ENCODE data around the gene PLEKHA7.
"Not testable (repeated sequence)": the region's sequence is repeated elsewhere in the genome, so short reads cannot be mapped to it uniquely, and the experiment has no call there.

The PLEKHA7 gene

DNA sequence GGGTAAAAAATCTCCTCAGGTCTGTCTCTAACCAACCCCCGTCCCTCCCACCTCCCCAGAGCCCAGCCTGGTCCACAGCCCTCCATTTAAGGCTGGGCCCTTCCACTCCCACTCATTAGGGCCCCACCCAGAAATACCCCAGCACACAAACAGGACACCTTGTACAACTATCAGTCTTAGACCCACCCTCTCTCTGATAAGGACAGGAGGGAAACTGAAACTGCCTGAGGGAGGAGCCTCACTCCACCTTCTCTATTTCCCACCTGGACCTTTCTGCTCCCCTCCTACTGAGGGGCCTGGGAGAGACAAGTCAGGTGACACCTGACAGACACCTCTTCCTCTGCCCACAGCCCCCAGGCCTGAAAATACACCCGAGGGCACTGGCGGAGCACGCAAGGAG, 90.2 kb downstream of the PLEKHA7 start:
- TF ChIP-seq, protein P1, sequence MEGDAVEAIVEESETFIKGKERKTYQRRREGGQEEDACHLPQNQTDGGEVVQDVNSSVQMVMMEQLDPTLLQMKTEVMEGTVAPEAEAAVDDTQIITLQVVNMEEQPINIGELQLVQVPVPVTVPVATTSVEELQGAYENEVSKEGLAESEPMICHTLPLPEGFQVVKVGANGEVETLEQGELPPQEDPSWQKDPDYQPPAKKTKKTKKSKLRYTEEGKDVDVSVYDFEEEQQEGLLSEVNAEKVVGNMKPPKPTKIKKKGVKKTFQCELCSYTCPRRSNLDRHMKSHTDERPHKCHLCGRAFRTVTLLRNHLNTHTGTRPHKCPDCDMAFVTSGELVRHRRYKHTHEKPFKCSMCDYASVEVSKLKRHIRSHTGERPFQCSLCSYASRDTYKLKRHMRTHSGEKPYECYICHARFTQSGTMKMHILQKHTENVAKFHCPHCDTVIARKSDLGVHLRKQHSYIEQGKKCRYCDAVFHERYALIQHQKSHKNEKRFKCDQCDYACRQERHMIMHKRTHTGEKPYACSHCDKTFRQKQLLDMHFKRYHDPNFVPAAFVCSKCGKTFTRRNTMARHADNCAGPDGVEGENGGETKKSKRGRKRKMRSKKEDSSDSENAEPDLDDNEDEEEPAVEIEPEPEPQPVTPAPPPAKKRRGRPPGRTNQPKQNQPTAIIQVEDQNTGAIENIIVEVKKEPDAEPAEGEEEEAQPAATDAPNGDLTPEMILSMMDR (conservative IDR thresholded peaks at IDR 0.05; ENCODE audit: low read depth, low read length), result no peak
- no peak overlapping the region for H3K4me3 ChIP-seq (ENCODE audit: low read depth, low read length)
- DNase-seq (ENCODE audit: low read depth), result no peak

DNA sequence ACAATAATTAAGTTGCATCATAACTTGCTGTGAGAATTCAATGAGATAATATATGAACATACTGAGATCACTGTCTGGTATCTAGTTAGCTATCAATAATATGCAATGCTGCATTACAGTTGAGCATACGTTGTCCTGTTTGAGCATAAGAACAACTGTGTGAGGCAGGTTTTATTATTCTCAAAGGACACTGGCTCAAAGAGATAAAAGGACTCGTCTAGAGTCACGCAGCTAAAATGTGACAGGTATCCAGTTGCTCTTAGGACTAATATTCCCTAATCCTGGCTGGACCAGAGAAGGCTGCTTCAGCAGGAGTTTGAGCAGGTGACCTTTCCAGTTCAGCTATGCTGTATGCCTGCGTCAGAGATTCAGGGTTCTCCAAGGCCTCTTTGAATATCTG, 92.5 kb downstream of the PLEKHA7 start:
- DNase-seq (ENCODE audit: low read depth), result no peak
- no peak overlapping the region for H3K4me3 ChIP-seq (ENCODE audit: low read depth, low read length)
- TF ChIP-seq, protein P1 (conservative IDR thresholded peaks at IDR 0.05; ENCODE audit: low read depth, low read length), result no peak

DNA sequence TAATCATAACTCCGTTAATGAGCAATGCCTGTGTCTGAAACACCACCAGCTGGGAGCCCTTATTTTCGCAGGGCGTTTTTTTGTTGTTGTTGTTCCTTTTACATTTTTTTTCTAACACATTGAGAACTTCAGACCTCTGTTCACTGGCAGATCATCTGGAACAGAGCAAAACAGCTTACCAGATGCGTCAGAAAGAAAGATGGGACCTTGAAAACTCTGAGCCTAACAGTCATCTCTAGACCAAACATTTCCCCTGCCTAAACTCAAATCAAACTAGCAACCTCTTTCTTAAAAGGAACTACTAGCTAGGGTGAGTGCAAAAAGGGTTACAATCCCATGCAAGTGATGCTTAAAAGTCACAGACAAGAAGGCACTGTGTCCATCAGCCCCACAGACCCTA, 93.2 kb downstream of the PLEKHA7 start:
- TF ChIP-seq, protein P1 (conservative IDR thresholded peaks at IDR 0.05; ENCODE audit: low read depth, low read length), result no peak
- no peak for DNase-seq (ENCODE audit: low read depth)
- no peak overlapping the region for H3K4me3 ChIP-seq (ENCODE audit: low read depth, low read length)

DNA sequence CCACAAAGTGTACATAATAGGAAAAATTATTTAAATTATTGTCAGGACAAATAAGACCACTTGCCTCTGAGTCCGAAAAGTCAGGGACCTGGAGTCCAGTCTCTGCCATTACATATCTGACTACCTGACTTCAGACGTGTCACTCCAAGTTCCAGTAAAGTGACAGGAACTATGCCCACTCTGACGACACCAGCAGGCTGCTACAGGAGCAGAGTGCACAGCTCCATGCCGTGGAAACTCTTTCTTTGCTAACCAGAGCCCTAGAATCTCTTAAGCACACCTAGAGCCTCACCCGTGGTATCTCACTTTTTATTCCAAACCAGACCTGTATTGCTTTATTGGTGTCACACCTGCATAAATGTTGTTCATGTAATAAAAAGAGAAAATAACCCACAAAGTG, 93.7 kb downstream of the PLEKHA7 start:
- no peak overlapping the region for H3K4me3 ChIP-seq (ENCODE audit: low read depth, low read length)
- TF ChIP-seq, protein P1 (conservative IDR thresholded peaks at IDR 0.05; ENCODE audit: low read depth, low read length), result no peak
- no peak for DNase-seq (ENCODE audit: low read depth)

DNA sequence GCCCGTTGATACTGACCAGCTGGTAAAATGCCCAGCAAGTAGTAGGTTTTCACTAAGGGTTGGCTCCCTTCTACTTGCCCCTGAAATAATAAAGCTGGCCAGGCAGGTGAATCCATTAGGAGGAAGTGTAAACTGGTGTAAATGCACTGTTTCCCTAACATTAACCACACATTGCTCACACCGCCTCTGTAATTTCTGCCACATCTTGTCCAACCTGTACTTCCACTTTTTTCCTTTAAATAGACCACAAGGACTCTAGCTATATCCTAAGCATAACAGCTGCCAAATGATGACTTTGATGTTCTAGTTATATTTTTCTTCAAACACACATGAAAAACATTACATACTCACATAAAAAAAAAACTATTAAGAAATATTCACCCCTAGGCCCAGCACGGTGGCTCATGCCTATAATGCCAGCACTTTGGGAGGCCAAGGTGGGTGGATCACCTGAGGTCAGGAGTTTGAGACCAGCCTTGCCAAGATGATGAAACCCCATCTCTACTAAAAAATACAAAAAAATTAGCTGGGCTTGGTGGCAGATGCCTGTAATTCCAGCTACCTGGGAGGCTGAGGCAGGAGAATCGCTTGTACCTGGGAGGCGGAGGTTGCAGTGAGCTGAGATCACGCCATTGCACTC, 95.6 kb downstream of the PLEKHA7 start:
- not testable (repeated sequence) for DNase-seq (ENCODE audit: low read depth); H3K4me3 ChIP-seq (ENCODE audit: low read depth, low read length)

DNA sequence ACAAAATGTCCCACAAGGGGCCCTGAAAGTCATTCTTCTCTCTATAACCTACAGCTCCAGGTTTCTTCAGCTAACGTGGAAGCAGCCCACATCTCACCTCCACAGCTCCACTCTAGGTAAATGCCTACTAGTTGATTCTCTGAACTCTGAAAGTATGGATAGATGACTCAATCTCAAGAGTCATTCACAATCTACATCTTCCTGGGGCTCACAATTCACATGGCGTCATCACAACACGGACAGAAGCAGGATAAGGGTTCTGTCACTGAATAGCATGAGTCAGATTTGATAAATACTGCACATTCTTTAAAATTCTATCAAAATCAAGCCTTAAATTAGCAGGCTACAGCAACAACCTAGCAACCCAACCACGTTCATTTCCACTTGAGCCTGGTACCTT, 96.3 kb downstream of the PLEKHA7 start:
- TF ChIP-seq, protein P1 (conservative IDR thresholded peaks at IDR 0.05; ENCODE audit: low read depth, low read length), result no peak
- H3K4me3 ChIP-seq (ENCODE audit: low read depth, low read length), result no peak overlapping the region
- DNase-seq (ENCODE audit: low read depth), result no peak

DNA sequence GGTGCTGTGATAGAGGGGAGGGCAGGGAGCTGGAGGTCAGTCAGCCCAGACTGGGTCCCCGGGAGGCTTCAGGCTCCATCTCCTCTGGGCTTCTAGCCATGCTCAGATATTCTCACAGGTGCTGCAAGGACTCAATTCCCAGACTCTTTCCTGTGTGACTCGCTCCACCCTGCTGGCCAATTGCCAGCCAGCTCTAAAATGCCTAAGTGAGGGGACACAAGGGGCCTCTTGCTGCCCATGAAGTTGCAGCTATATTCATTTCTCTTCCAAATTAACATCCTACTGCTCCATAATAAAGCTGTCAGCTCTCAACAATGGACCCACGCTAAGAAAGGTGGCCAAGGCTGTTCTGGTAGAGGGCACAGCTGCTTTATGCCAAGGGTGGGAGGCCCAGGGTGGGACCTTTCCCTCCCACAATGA, 101.5 kb downstream of the PLEKHA7 start:
- no peak for DNase-seq (ENCODE audit: low read depth)
- H3K4me3 ChIP-seq (ENCODE audit: low read depth, low read length), result no peak overlapping the region
- TF ChIP-seq, protein P1 (conservative IDR thresholded peaks at IDR 0.05; ENCODE audit: low read depth, low read length), result no peak
